ENCODE measurements around the gene ZC3H13. TPM values are rescaled to one million over a fixed set of nuclear protein-coding genes. Genes with fewer than 3 reads are reported as not detected.

Gene ZC3H13
- total RNA-seq, 4 donors from 2014 or later: 31.6 to 49.7 (median 38.0) TPM

DNA sequence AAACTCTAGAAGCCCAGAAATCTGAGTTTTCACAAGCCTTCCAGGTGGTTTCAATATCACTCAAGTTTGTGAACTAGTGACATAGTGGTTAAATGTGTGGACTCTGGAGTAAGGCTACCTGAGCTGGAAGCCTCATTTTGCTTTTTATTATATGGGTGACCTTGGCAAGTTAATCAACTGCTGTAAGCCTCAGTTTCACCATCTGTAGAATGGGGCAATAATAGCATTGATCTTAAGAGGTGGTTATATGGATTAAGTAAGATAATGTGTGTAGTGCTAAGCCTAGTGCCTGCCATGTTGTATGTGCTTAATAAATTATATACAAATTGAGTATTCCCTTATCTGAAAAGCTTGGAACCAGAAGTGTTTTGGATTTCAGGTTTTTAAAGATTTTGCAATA is 135.5 kb downstream of the ZC3H13 start:
- Histone ChIP-seq H3K27ac (no peak overlapping the region), H3K27me3 (no peaks in the 10 kb centered on the region), H3K9me3 (peaks cover 0 to 5% (median 0%) of the 10 kb centered on the region in 3 donors), H3K4me1 (no peaks in the 10 kb centered on the region), H3K36me3 (no peaks in the 10 kb centered on the region), H3K4me3 (no peak overlapping the region)
- no peak for ATAC-seq
- no peak for TF ChIP-seq EP300 (IDR thresholded peaks at IDR 0.05)
- no peak for TF ChIP-seq CTCF (IDR thresholded peaks at IDR 0.05)
- no peak for TF ChIP-seq POLR2A (IDR thresholded peaks at IDR 0.05)
- no peak for TF ChIP-seq POLR2AphosphoS5 (IDR thresholded peaks at IDR 0.05)

- Histone ChIP-seq H3K27me3 (no peaks in the 10 kb centered on the region), H3K9me3 (peaks cover 0 to 8% (median 0%) of the 10 kb centered on the region in 3 donors), H3K4me1 (no peaks in the 10 kb centered on the region), H3K27ac (no peak overlapping the region), H3K4me3 (no peak overlapping the region), H3K36me3 (no peaks in the 10 kb centered on the region)
- TF ChIP-seq EP300 (IDR thresholded peaks at IDR 0.05) (no peak), CTCF (IDR thresholded peaks at IDR 0.05) (no peak), POLR2AphosphoS5 (IDR thresholded peaks at IDR 0.05) (no peak), POLR2A (IDR thresholded peaks at IDR 0.05) (no peak)
- no peak for ATAC-seq
- whole genome bisulfite sequencing, 2 donors (ENCODE audit: low coverage in 1 of 2): 78 to 86% methylated on average over 4 to 6 of the region's 7 CpGs
These were observed 136.7 kb downstream of the ZC3H13 start for GRCh38 chr13:45915686-45916439.

DNA sequence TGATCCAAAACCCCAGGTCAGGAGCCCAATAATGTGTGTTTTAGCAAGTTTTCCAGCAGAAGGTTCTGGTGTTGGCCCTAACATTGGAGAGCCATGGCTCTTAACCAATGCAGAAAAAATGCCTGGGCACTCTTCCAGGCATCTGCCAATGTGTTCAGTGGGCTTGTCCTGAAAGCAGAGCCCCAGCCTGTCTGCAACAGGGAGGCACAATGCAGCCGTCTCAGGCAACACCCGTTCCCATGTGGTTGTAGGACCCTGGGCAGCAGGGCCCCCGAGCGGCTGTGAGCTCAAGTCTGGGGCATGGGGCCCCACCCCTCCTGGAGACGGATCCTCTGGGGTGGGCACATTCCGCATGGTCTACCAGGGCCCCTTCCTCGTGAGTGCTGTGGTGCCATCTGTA is 142.9 kb downstream of the ZC3H13 start:
- no CpG with 5 or more reads among the region's 7 CpGs for WGBS, 2 donors (ENCODE audit: low coverage in 1 of 2)
- TF ChIP-seq CTCF (IDR thresholded peaks at IDR 0.05) (no peak), POLR2AphosphoS5 (IDR thresholded peaks at IDR 0.05) (no peak), EP300 (IDR thresholded peaks at IDR 0.05) (no peak), POLR2A (IDR thresholded peaks at IDR 0.05) (no peak)
- ATAC-seq: no peak

DNA sequence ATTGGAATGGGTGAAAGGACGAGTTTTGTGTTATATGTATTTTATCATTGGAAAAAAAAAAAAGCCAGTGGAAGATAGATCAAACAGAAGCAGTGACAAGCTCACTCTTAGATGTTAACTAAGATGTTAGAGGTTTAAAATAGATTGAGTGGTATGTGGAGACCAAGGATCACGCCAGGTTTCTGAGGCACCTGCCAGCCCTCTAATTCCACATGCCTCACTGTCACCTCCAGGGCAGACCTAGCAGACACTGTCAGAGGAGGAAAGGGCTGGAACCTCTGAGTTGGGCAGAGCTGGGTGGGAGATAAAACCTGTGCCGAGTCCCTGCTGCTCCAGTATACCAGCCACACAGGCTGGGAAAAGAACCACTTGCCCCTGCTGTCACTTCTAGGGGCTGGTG is 143.5 kb downstream of the ZC3H13 start:
- no peaks in the 10 kb centered on the region for H3K27me3 ChIP-seq
- H3K9me3 ChIP-seq: peaks cover 0 to 8% (median 0%) of the 10 kb centered on the region in 3 donors
- TF ChIP-seq CTCF (IDR thresholded peaks at IDR 0.05): no peak
- TF ChIP-seq POLR2AphosphoS5 (IDR thresholded peaks at IDR 0.05): no peak
- TF ChIP-seq POLR2A (IDR thresholded peaks at IDR 0.05): no peak
- no peak overlapping the region for H3K4me3 ChIP-seq
- H3K4me1 ChIP-seq: no peaks in the 10 kb centered on the region
- H3K27ac ChIP-seq: no peak overlapping the region
- 80 to 86% methylated on average over 1 to 3 of the region's 3 CpGs for WGBS, 2 donors (ENCODE audit: low coverage in 1 of 2)
- ATAC-seq: no peak
- H3K36me3 ChIP-seq: no peaks in the 10 kb centered on the region

More for the DNA sequence above, 142.9 kb downstream of the ZC3H13 start:
- H3K36me3 ChIP-seq: no peaks in the 10 kb centered on the region
- H3K27ac ChIP-seq: no peak overlapping the region
- H3K9me3 ChIP-seq: peaks cover 0 to 8% (median 0%) of the 10 kb centered on the region in 3 donors
- H3K27me3 ChIP-seq: no peaks in the 10 kb centered on the region
- no peak overlapping the region for H3K4me3 ChIP-seq
- no peaks in the 10 kb centered on the region for H3K4me1 ChIP-seq

GRCh38 chr13:45907503-45907902 is 145.0 kb downstream of the ZC3H13 start:
- Histone ChIP-seq H3K4me1 (no peaks in the 10 kb centered on the region), H3K4me3 (no peak overlapping the region), H3K36me3 (no peaks in the 10 kb centered on the region), H3K27me3 (no peaks in the 10 kb centered on the region), H3K9me3 (peaks cover 0 to 8% (median 0%) of the 10 kb centered on the region in 3 donors), H3K27ac (no peak overlapping the region)
- TF ChIP-seq POLR2A (IDR thresholded peaks at IDR 0.05) (no peak), POLR2AphosphoS5 (IDR thresholded peaks at IDR 0.05) (no peak), CTCF (IDR thresholded peaks at IDR 0.05) (no peak), EP300 (IDR thresholded peaks at IDR 0.05) (no peak)
- 25 to 54% methylated on average over 9 of the region's 11 CpGs for WGBS, 2 donors (ENCODE audit: low coverage in 1 of 2)
- no peak for ATAC-seq

Data from gastroesophageal sphincter (tissue), 4 donors.